SK-N-SH treated with all-trans-retinoic acid at 6 μM for 48 hours (cell line): ENCODE data around the gene ELAVL1.
A peak's percentile ranks its signal among the peaks of the same experiment; 100 is the strongest.

Source experiments
- ATAC-seq: fragments of 200-7000 bp; cut with Tn5 transposase; 3 replicates; pipeline ENCODE4 v1.9.1; 2020; ENCODE audit warnings: mild to moderate bottlenecking, moderate library complexity
- ARNTL ChIP-seq: fragments of 450-650 bp; formaldehyde crosslinking; IDR thresholded peaks from 2 replicates; pipeline ENCODE4 v1.5.0; 2020; ENCODE audit warnings: low read depth, mild to moderate bottlenecking, moderate library complexity, borderline replicate concordance
- BACH2 ChIP-seq: fragments of 250-450 bp; sonication (Bioruptor Pico); IDR thresholded peaks from 2 replicates; pipeline ENCODE4 v1.9.0; 2021; ENCODE audit warnings: mild to moderate bottlenecking, borderline replicate concordance
- CREB5 ChIP-seq: fragments of 250-450 bp; sonication (Bioruptor Pico); IDR thresholded peaks from 2 replicates; pipeline ENCODE4 v1.5.1; 2020; ENCODE audit warnings: low read depth, mild to moderate bottlenecking, moderate library complexity
- CSDC2 ChIP-seq: fragments of 250-450 bp; sonication (Bioruptor Pico); IDR thresholded peaks from 2 replicates; pipeline ENCODE4 v1.5.0; 2020; ENCODE audit warnings: mild to moderate bottlenecking, moderate library complexity
- CSRNP3 ChIP-seq: fragments of 250-450 bp; sonication (Bioruptor Pico); IDR thresholded peaks from 2 replicates; pipeline ENCODE4 v1.5.1; 2021; ENCODE audit warnings: mild to moderate bottlenecking, moderate library complexity
- ESRRG ChIP-seq: fragments of 250-450 bp; sonication (Bioruptor Pico); IDR thresholded peaks from 2 replicates; pipeline ENCODE4 v1.6.1; 2021; ENCODE audit warnings: mild to moderate bottlenecking
- GLIS3 ChIP-seq: fragments of 250-450 bp; sonication (Bioruptor Pico); IDR thresholded peaks from 2 replicates; pipeline ENCODE4 v1.5.0; 2020; ENCODE audit warnings: mild to moderate bottlenecking, moderate library complexity
- ISL1 ChIP-seq: fragments of 250-450 bp; sonication (Bioruptor Pico); IDR thresholded peaks from 2 replicates; pipeline ENCODE4 v2.1.2; 2022; ENCODE audit warnings: mild to moderate bottlenecking, moderate library complexity
- OSR1 ChIP-seq: fragments of 250-450 bp; sonication (Bioruptor Pico); IDR thresholded peaks from 2 replicates; pipeline ENCODE4 v1.8.0; 2022; ENCODE audit warnings: moderate library complexity, mild to moderate bottlenecking, inconsistent platforms
- PATZ1 ChIP-seq: fragments of 250-450 bp; sonication (Bioruptor Pico); IDR thresholded peaks from 2 replicates; pipeline ENCODE4 v1.8.0; 2020; ENCODE audit warnings: mild to moderate bottlenecking, moderate library complexity, borderline replicate concordance
- POU6F1 ChIP-seq: fragments of 250-450 bp; sonication (Bioruptor Pico); IDR thresholded peaks from 2 replicates; pipeline ENCODE4 v1.8.0; 2021; ENCODE audit warnings: low read depth, mild to moderate bottlenecking, moderate library complexity, borderline replicate concordance
- PPARA ChIP-seq: fragments of 250-450 bp; sonication (Bioruptor Pico); IDR thresholded peaks from 2 replicates; pipeline ENCODE4 v1.5.0; 2020; ENCODE audit warnings: mild to moderate bottlenecking, borderline replicate concordance
- RARB ChIP-seq: fragments of 250-450 bp; sonication (Bioruptor Pico); IDR thresholded peaks from 2 replicates; pipeline ENCODE4 v1.8.0; 2021; ENCODE audit warnings: mild to moderate bottlenecking, moderate library complexity
- SNAI2 ChIP-seq: fragments of 250-450 bp; sonication (Bioruptor Pico); IDR thresholded peaks from 2 replicates; pipeline ENCODE4 v1.5.0; 2020; ENCODE audit warnings: mild to moderate bottlenecking, moderate library complexity
- TOX ChIP-seq: fragments of 250-450 bp; sonication (Bioruptor Pico); IDR thresholded peaks from 2 replicates; pipeline ENCODE4 v1.8.0; 2021; ENCODE audit warnings: mild to moderate bottlenecking, moderate library complexity, borderline replicate concordance
- TSHZ2 ChIP-seq: fragments of 250-450 bp; sonication (Bioruptor Pico); IDR thresholded peaks from 2 replicates; pipeline ENCODE4 v1.5.0; 2020; ENCODE audit warnings: mild to moderate bottlenecking, moderate library complexity
- ZC3H10 ChIP-seq: fragments of 250-450 bp; sonication (Bioruptor Pico); IDR thresholded peaks from 2 replicates; pipeline ENCODE4 v1.5.1; 2021; ENCODE audit warnings: mild to moderate bottlenecking, moderate library complexity
- ZFP3 ChIP-seq: fragments of 250-450 bp; sonication (Bioruptor Pico); IDR thresholded peaks from 2 replicates; pipeline ENCODE4 v1.5.0; 2020; ENCODE audit warnings: mild to moderate bottlenecking, moderate library complexity
- ZFP30 ChIP-seq: fragments of 450-650 bp; formaldehyde crosslinking; IDR thresholded peaks from 2 replicates; pipeline ENCODE4 v1.5.0; 2022; ENCODE audit warnings: mild to moderate bottlenecking, moderate library complexity
- ZNF565 ChIP-seq: fragments of 450-650 bp; formaldehyde crosslinking; conservative IDR thresholded peaks from 2 replicates; pipeline ENCODE4 v1.5.0; 2020; ENCODE audit warnings: low read depth, mild to moderate bottlenecking, moderate library complexity
- ZNF70 ChIP-seq: fragments of 450-650 bp; formaldehyde crosslinking; IDR thresholded peaks from 2 replicates; pipeline ENCODE4 v1.5.0; 2020; ENCODE audit warnings: mild to moderate bottlenecking, moderate library complexity
- ZNF8 ChIP-seq: fragments of 450-650 bp; formaldehyde crosslinking; IDR thresholded peaks from 2 replicates; pipeline ENCODE4 v1.5.0; 2020; ENCODE audit warnings: mild to moderate bottlenecking, moderate library complexity

The ELAVL1 gene

GRCh38 chr19:7933411-7933810, 72.0 kb downstream of the ELAVL1 start (continued):
- TF ChIP-seq PATZ1 (CRISPR knock-in tag), result no peak
- no peak for TF ChIP-seq CSDC2
- TF ChIP-seq GLIS3 (CRISPR knock-in tag), result no peak
- TF ChIP-seq ZNF8 (CRISPR knock-in tag), result no peak
- no peak for TF ChIP-seq TOX (CRISPR knock-in tag)
- no peak for TF ChIP-seq ISL1 (CRISPR knock-in tag)
- TF ChIP-seq PPARA (CRISPR knock-in tag), result no peak
- TF ChIP-seq ZFP3 (CRISPR knock-in tag), result no peak
- no peak for TF ChIP-seq ZNF565
- TF ChIP-seq ZFP30 (CRISPR knock-in tag), result no peak
- no peak for TF ChIP-seq SNAI2

- TF ChIP-seq ARNTL (no peak), RARB (CRISPR knock-in tag) (no peak), ZNF70 (CRISPR knock-in tag) (no peak), ESRRG (CRISPR knock-in tag) (no peak), CSRNP3 (CRISPR knock-in tag) (no peak), TOX (CRISPR knock-in tag) (no peak), ZFP3 (CRISPR knock-in tag) (no peak), CSDC2 (no peak), GLIS3 (CRISPR knock-in tag) (no peak), SNAI2 (no peak), OSR1 (CRISPR knock-in tag) (no peak), POU6F1 (CRISPR knock-in tag) (no peak), TSHZ2 (CRISPR knock-in tag) (no peak), CREB5 (no peak), ZC3H10 (no peak), PPARA (CRISPR knock-in tag) (no peak)
- ATAC-seq, result no peak
Measured at GRCh38 chr19:7932930-7933300, 72.5 kb downstream of the ELAVL1 start.

GRCh38 chr19:7932276-7932929, 73.0 kb downstream of the ELAVL1 start:
- ATAC-seq, result no peak

More at GRCh38 chr19:7932276-7932929, 73.0 kb downstream of the ELAVL1 start:
- TF ChIP-seq BACH2 (CRISPR knock-in tag) (no peak), ZFP3 (CRISPR knock-in tag) (peak; percentile 96)
